HuH-7 (cell line): ENCODE results near the gene SMYD4.
"Not testable (repeated sequence)": the region's sequence is repeated elsewhere in the genome, so short reads cannot be mapped to it uniquely, and the experiment has no call there.

Experiments used
- DNase-seq: peaks from one replicate; pipeline ENCODE4 v3.0.0; 2011; ENCODE audit warnings: low spot score

SMYD4 gene, protein sequence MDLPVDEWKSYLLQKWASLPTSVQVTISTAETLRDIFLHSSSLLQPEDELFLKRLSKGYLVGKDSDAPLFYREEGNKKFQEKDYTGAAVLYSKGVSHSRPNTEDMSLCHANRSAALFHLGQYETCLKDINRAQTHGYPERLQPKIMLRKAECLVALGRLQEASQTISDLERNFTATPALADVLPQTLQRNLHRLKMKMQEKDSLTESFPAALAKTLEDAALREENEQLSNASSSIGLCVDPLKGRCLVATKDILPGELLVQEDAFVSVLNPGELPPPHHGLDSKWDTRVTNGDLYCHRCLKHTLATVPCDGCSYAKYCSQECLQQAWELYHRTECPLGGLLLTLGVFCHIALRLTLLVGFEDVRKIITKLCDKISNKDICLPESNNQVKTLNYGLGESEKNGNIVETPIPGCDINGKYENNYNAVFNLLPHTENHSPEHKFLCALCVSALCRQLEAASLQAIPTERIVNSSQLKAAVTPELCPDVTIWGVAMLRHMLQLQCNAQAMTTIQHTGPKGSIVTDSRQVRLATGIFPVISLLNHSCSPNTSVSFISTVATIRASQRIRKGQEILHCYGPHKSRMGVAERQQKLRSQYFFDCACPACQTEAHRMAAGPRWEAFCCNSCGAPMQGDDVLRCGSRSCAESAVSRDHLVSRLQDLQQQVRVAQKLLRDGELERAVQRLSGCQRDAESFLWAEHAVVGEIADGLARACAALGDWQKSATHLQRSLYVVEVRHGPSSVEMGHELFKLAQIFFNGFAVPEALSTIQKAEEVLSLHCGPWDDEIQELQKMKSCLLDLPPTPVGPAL

GRCh38 chr17:1829592-1830257 lies at the start of gene SMYD4, which contains the start of gene RPA1:
SMYD4 (minus strand) TSS chr17:1829902; CDS start chr17:1827994, 1,908 bp downstream.
RPA1 (plus strand) TSS chr17:1830005; CDS start chr17:1830094, 89 bp downstream.
- peak; percentile 90 for DNase-seq

GRCh38 chr17:1878419-1879121 lies 48.9 kb upstream of the SMYD4 start:
- no peak for DNase-seq

DNA sequence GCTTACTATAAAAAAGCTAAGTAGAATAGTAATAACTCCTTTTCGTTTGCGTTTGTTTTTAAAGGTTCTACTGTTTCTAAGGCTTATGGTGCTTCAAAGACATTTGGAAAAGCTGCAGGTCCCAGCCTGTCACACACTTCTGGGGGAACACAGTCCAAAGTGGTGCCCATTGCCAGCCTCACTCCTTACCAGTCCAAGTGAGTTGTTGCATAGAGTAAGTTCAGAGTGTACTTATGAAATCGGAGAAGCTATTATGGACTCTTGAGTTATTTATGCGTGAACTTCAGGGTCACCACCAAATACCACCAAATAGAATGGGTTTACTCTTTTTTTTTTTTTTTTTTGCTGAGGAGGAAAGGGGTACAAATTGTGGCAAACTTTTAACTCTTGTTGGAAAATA lies 45.9 kb upstream of the SMYD4 start:
- no peak for DNase-seq

GRCh38 chr17:1873418-1873817 lies 43.7 kb upstream of the SMYD4 start:
- DNase-seq, result no peak

DNA sequence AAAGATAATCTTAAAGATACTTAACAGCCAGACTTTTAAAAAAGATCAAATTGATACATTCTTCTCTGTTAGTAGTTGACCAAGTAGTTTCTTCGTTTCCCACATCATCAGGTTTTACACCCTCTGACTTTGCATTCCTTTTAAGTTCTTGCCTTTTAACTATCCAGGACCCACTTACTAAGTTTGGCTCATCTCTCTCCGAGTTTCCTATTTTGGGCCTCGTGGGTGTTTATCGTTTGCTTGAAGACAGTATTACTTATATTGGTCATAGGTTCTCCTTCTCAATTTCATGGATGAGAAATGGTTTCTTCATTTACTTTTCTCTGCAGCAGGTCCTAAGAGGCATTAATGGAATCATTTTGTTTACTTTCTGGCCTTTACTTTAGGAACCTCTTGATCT lies 43.3 kb upstream of the SMYD4 start:
- DNase-seq, result no peak

- no peak for DNase-seq
These were observed 42.6 kb upstream of the SMYD4 start for GRCh38 chr17:1872254-1872653.

GRCh38 chr17:1871756-1872155 lies 42.1 kb upstream of the SMYD4 start:
- no peak for DNase-seq

DNA sequence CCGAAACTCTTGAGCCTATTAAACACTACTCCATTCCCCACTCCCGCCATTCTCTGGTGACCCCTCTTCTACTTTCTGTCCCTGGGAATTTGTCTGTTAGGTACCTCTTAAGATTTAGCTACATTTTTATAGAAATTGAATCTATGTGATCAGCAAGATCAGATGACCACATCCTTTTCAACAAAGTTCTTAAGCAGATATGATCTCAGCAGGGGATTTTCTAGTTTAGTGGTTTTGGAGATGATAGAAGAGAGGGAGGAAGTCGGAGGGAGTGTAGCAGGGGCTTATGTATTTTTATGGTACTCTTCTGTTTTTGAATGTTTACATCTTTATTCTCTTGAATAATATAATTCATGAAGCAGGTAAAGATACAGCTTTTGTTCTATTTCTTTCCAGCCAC lies 40.9 kb upstream of the SMYD4 start:
- no peak for DNase-seq

DNA sequence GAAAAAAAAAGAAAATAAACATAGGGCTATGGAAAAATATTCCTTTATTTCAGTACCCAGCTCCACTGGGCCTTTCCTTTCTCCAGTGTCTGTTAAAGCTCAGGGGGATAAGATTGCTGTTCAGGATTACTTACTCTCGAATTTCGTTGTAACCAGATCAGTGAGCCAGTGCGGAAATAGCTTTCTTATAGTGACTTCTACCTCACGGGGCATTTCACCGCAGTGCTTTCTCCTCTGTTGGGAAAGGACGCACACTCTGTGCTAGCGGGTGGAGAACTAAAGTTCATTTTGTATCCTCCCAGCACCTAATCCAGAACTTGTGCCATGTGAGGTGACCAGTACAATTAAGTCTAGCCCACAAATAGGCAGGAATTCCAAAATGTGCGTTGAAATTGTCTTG lies 38.4 kb upstream of the SMYD4 start:
- no peak for DNase-seq

DNA sequence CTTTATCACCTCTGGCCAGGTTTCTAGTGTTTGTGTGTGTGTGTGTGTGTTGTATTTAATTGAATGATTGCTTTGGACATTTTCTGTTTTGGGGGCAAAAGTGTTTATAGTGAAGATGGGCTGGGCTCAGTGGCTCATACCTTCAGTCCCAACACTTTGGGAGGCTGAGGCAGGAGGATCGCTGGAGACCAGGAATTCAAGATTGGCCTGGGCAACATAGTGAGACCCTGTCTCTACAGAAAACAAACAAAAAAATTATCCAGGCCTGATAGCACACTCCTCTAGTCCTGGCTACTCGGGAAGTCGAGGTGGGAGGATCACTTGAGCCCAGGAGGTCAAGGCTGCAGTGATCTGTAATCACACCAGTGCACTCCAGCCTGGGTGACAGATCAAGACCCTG lies 37.6 kb upstream of the SMYD4 start:
- DNase-seq, result no peak

DNA sequence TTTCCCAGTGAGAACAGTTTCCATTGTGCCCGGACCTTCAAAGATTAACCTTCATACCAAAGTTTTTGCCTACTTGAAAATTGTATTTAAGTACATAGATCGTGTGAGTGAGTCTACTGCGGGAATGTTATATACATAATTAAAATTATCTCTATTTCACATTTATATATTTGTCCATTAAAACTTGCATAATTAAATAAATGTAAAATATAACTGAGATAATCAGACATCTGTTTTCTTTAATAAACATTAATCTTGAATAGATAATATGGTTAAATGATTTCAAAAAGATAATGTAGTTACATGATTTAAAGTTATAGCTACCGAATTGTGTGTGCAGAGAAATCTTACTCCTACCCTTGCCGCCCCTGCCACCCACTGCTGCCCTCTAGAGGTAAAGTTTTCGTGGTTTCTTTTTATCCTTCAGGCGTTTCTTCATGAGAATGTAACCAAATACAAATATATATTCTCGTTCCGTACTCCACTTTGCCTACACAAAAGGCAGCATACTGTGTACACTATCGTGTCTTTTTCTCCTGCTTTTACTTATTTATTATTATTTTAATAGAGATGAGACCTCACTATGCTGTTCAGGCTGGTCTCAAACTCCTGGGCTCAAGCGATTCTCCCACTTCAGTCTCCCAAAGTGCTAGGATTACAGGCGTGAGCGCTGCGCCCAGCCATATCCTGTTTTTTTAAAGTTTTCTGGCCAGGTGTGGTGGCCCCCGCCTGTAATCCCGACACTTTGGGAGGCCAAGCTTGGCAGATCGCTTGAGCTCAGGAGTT lies 35.7 kb upstream of the SMYD4 start:
- DNase-seq, result peak; percentile 46

- DNase-seq, result no peak
These were observed 31.8 kb upstream of the SMYD4 start for GRCh38 chr17:1861391-1862010.

DNA sequence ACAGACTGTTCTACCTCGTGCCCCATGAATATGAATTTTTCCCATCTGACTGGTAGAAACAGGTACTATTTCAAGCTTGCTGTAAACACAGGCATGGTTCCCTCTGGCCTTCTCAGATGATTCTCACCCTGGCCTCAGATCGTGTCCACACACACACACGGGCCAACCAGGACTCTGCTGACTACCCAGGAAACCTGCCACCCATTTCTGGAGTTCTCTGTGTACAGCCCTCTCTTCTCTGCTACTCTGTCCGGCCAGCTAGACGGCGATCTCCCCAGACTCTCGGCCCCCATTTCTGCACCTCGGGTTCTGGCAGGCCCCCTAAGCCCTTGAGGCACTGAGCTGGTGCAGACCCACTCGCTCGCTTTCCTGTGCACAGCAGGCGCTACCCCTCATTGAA lies 31.3 kb upstream of the SMYD4 start:
- no peak for DNase-seq

DNA sequence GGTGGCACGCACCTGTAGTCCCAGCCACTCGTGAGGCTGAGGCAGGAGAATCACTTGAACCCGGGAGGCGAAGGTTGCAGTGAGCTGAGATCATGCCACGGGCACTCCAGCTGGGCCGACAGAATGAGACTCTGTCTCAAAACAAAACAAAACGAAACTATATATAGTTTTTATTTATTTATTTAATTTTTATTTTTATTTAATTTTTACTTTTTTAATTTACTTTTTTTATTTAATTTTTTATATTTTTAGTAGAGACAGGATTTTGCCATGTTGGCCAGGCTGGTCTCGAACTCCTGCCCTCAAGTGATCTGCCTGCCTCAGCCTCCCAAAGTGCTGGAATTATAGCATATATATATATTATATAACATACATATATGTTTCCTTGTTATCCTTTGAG lies 26.8 kb upstream of the SMYD4 start:
- not testable (repeated sequence) for DNase-seq

GRCh38 chr17:1853698-1854097 lies 24.0 kb upstream of the SMYD4 start:
- no peak for DNase-seq

- no peak for DNase-seq
These were observed 22.6 kb upstream of the SMYD4 start for GRCh38 chr17:1852327-1852726.

DNA sequence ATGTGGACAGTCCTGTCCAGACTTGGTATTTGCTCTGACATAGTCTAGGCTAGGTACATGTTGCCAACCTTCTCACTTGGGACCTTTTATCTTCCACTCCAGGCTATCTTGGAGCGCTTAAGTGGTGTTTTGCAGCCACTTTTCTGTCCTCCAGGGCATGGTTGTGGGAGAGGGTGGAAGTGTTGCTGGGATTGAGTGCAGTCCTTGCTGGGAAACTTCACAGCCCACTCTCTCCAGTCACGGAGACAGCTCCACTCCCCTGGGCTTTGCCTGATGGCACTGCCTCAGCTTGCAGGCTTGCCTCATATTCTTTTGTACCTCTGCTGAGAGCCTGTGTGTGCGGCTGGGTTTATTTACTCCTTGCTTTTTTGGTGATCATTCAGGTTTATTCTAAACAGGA lies 17.5 kb upstream of the SMYD4 start:
- DNase-seq, result no peak

- no peak for DNase-seq
These were observed 14.2 kb upstream of the SMYD4 start for GRCh38 chr17:1843947-1844346.

GRCh38 chr17:1839516-1839915 lies 9.8 kb upstream of the SMYD4 start:
- DNase-seq, result no peak

DNA sequence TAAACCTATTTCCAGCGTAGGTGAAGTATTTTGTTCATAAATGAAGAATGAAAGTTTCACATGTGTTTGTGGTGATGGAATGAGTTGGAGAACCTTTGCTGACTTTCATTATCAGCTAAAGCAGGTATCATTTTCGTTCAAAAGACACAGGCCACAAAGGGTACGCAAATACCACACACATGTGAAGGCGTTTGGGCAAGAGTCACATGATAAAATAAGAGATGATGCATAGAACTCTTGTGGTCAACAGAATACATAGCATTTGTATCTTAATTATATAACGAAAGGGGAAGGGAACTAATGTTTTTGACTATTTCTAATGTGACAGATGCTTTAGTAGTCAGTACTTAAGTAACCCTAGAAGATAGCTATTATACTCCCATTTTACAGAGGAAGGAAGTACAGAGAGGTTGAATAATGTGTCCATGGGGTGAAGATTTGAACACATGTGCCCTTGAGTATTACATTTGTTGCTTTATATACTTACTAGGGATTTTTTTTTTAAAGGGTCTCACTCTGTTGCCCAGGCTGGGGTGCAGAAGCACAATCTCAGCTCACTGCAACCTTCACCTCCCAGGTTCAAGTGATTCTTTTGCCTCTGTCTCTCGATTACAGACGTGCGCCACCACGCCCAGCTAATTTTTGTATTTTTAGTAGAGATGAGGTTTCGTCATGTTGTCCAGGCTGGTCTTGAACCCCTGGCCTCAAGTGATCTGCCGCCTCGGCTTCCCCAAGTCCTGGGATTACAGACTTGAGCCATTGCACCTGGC lies 4.9 kb upstream of the SMYD4 start:
- no peak for DNase-seq
